ENCODE results near the gene PNMA6F. TPM values are rescaled to one million over a fixed set of nuclear protein-coding genes. Genes with fewer than 3 reads are reported as not detected.

PNMA6F gene
- total and polyA plus RNA-seq, 2 experiments from 2014 or later: 0.06 to 0.83 TPM

- no peak for TF ChIP-seq ZNF462 (CRISPR knock-in tag; IDR thresholded peaks at IDR 0.05)
- no peak for TF ChIP-seq POLR2AphosphoS5 (IDR thresholded peaks at IDR 0.05; ENCODE audit: low read depth)
- TF ChIP-seq JUNB (IDR thresholded peaks at IDR 0.05; ENCODE audit: unreplicated experiment): no peak
- TF ChIP-seq ZNF114 (CRISPR knock-in tag; IDR thresholded peaks at IDR 0.05): no peak
- no peak for TF ChIP-seq CTCF (conservative IDR thresholded peaks at IDR 0.05; ENCODE audit: low read depth in 2 of 2)
- no peak for TF ChIP-seq REST (IDR thresholded peaks at IDR 0.05; ENCODE audit: unreplicated experiment)
- TF ChIP-seq CREB1 (CRISPR knock-in tag; IDR thresholded peaks at IDR 0.05; ENCODE audit: low read depth): no peak
- no peak for TF ChIP-seq EZH2 (IDR thresholded peaks at IDR 0.05; ENCODE audit: low read depth, unreplicated experiment)
Observed at GRCh38 chrX:153305972-153306371, 15.6 kb downstream of the PNMA6F start (continued).

All from GM23338 (cell line).